ENCODE measurements around the gene NWD2. TPM values are rescaled to one million over a fixed set of nuclear protein-coding genes. Genes with fewer than 3 reads are reported as not detected.

The NWD2 gene
- total and polyA plus RNA-seq, 2 experiments from 2014 or later = 0.33 TPM; not detected in 1

DNA sequence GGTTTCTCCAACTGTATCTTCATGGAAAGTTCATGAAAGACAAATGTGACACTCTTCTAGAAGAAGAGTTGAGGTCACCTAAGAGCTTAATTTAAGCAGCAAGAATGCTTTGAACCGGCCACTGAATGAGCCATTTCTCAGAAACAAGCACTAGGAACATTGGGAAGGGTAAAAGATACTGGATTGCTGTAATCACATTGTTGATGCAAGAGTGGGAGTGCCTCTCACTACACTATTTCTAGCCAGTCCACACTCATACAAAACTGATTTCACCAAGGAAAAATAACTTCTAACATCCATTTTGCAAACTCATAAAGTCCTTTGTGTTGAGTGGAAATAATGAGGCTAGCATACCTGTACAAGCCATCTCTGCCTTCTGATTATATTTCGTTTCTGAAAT lies 221.3 kb downstream of the NWD2 start:
- TF ChIP-seq, protein P1, sequence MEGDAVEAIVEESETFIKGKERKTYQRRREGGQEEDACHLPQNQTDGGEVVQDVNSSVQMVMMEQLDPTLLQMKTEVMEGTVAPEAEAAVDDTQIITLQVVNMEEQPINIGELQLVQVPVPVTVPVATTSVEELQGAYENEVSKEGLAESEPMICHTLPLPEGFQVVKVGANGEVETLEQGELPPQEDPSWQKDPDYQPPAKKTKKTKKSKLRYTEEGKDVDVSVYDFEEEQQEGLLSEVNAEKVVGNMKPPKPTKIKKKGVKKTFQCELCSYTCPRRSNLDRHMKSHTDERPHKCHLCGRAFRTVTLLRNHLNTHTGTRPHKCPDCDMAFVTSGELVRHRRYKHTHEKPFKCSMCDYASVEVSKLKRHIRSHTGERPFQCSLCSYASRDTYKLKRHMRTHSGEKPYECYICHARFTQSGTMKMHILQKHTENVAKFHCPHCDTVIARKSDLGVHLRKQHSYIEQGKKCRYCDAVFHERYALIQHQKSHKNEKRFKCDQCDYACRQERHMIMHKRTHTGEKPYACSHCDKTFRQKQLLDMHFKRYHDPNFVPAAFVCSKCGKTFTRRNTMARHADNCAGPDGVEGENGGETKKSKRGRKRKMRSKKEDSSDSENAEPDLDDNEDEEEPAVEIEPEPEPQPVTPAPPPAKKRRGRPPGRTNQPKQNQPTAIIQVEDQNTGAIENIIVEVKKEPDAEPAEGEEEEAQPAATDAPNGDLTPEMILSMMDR (IDR thresholded peaks at IDR 0.05; ENCODE audit: poor library complexity) = no peak
- TF ChIP-seq EZH2phosphoT487 (IDR thresholded peaks at IDR 0.05; ENCODE audit: low read depth, severe bottlenecking, unreplicated experiment) (no peak), EZH2 (IDR thresholded peaks at IDR 0.05; ENCODE audit: borderline replicate concordance) (no peak)
- no peaks in the 10 kb centered on the region for H4K20me1 ChIP-seq (ENCODE audit: insufficient read depth, poor library complexity, severe bottlenecking)
- peaks cover 23% of the 10 kb centered on the region for H3K4me1 ChIP-seq (ENCODE audit: insufficient read depth)
- no peaks in the 10 kb centered on the region for H3K36me3 ChIP-seq (replicated peaks; ENCODE audit: insufficient read depth, low read depth)
- no peak for DNase-seq (ENCODE audit: low spot score)
- no peak overlapping the region for H3K4me2 ChIP-seq
- H3K9me3 ChIP-seq (ENCODE audit: low read depth) = no peaks in the 10 kb centered on the region
- no peak overlapping the region for H2AFZ ChIP-seq
- H3K27me3 ChIP-seq = no peaks in the 10 kb centered on the region
- WGBS (ENCODE audit: low lambda C conversion rate, missing lambda C conversion rate) = 68% methylated on average over 2 of the region's 2 CpGs
- H3K9me2 ChIP-seq (replicated peaks; ENCODE audit: insufficient read depth) = no peaks in the 10 kb centered on the region
- peak overlapping the region; percentile 64 for H3K27ac ChIP-seq
- H3K4me3 ChIP-seq = no peak overlapping the region
- H3K79me2 ChIP-seq = peaks cover 86% of the 10 kb centered on the region

DNA sequence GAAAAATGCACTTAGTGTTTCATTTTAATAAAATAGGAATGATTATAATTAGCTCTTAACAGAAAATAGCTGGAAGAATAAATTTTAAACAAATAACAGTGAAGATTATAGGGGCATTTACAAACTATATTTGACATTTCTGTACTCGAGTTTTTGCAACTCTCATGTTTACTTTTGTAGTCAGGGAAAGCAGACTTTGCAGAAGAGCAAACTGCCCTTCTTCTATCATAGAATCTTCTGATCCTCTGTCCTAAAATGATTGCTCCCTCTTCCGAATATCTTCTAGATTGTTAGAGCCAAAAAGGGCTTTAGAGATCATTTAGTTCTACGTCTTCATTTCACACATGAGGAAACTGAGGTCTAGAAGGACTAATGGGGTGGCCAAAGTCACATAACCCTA lies 222.7 kb downstream of the NWD2 start:
- WGBS (ENCODE audit: low lambda C conversion rate, missing lambda C conversion rate) = 58% methylated on average over 3 of the region's 3 CpGs
- TF ChIP-seq, protein P1 (IDR thresholded peaks at IDR 0.05; ENCODE audit: poor library complexity) = no peak
- TF ChIP-seq EZH2phosphoT487 (IDR thresholded peaks at IDR 0.05; ENCODE audit: low read depth, severe bottlenecking, unreplicated experiment) (no peak), EZH2 (IDR thresholded peaks at IDR 0.05; ENCODE audit: borderline replicate concordance) (no peak)
- no peaks in the 10 kb centered on the region for H3K27me3 ChIP-seq
- H3K36me3 ChIP-seq (replicated peaks; ENCODE audit: insufficient read depth, low read depth) = no peaks in the 10 kb centered on the region
- no peaks in the 10 kb centered on the region for H3K9me2 ChIP-seq (replicated peaks; ENCODE audit: insufficient read depth)
- H3K27ac ChIP-seq = no peak overlapping the region
- peaks cover 79% of the 10 kb centered on the region for H3K79me2 ChIP-seq
- no peak overlapping the region for H3K4me3 ChIP-seq
- peaks cover 26% of the 10 kb centered on the region for H3K4me1 ChIP-seq (ENCODE audit: insufficient read depth)
- H3K9me3 ChIP-seq (ENCODE audit: low read depth) = no peaks in the 10 kb centered on the region
- H4K20me1 ChIP-seq (ENCODE audit: insufficient read depth, poor library complexity, severe bottlenecking) = no peaks in the 10 kb centered on the region
- DNase-seq (ENCODE audit: low spot score) = no peak
- no peak overlapping the region for H3K4me2 ChIP-seq
- no peak overlapping the region for H2AFZ ChIP-seq

DNA sequence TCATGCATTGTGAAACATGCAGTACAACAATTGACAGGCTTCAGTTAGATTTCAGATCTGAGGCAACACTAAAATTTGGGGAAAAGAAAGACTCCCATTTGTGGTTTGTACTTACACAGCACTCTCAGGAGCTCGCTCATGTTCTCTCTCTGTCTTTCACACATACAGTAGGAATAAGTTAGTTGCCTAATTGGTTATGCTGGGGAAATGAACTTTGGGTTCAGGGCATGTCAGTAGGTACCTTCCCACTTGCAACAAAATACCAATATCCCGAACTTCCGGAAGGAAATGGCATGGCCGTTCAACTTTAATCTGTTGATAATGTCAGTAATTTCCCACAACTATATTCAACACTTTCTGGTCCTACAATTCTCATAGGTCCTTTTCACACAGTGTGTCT lies 223.3 kb downstream of the NWD2 start:
- DNase-seq (ENCODE audit: low spot score) = no peak
- Histone ChIP-seq H3K27me3 (no peaks in the 10 kb centered on the region), H3K4me1 (ENCODE audit: insufficient read depth) (peaks cover 26% of the 10 kb centered on the region), H4K20me1 (ENCODE audit: insufficient read depth, poor library complexity, severe bottlenecking) (no peaks in the 10 kb centered on the region), H3K4me2 (no peak overlapping the region), H2AFZ (no peak overlapping the region), H3K36me3 (replicated peaks; ENCODE audit: insufficient read depth, low read depth) (no peaks in the 10 kb centered on the region), H3K9me2 (replicated peaks; ENCODE audit: insufficient read depth) (no peaks in the 10 kb centered on the region), H3K27ac (no peak overlapping the region), H3K79me2 (peaks cover 76% of the 10 kb centered on the region), H3K4me3 (no peak overlapping the region), H3K9me3 (ENCODE audit: low read depth) (no peaks in the 10 kb centered on the region)
- 88% methylated on average over 4 of the region's 4 CpGs for WGBS (ENCODE audit: low lambda C conversion rate, missing lambda C conversion rate)
- TF ChIP-seq EZH2 (IDR thresholded peaks at IDR 0.05; ENCODE audit: borderline replicate concordance) (no peak), EZH2phosphoT487 (IDR thresholded peaks at IDR 0.05; ENCODE audit: low read depth, severe bottlenecking, unreplicated experiment) (no peak)
- TF ChIP-seq, protein P1 (IDR thresholded peaks at IDR 0.05; ENCODE audit: poor library complexity) = no peak

DNA sequence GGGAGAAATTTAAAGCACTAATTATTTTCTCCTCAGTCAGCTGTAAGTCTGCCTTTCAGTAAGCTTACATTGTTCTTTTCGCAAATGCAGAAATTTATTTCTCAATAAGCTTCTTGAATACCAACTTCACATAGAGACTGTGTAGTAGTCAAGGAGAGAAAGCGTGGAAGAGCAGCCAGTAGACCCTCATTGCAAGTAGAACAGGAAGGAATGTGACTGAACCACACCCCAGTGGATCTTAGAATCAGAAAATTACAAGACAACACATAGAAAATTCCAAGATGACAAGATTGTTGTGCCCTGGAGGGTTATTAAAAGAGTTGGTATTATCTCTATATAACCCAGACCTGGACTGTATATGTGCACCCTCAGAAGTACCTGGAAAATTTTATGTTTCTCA lies 224.7 kb downstream of the NWD2 start:
- Histone ChIP-seq H4K20me1 (ENCODE audit: insufficient read depth, poor library complexity, severe bottlenecking) (no peaks in the 10 kb centered on the region), H3K4me2 (no peak overlapping the region), H2AFZ (no peak overlapping the region), H3K9me3 (ENCODE audit: low read depth) (no peaks in the 10 kb centered on the region), H3K27me3 (no peaks in the 10 kb centered on the region), H3K27ac (no peak overlapping the region), H3K9me2 (replicated peaks; ENCODE audit: insufficient read depth) (no peaks in the 10 kb centered on the region), H3K79me2 (peaks cover 73% of the 10 kb centered on the region), H3K4me3 (no peak overlapping the region), H3K36me3 (replicated peaks; ENCODE audit: insufficient read depth, low read depth) (no peaks in the 10 kb centered on the region), H3K4me1 (ENCODE audit: insufficient read depth) (peaks cover 14% of the 10 kb centered on the region)
- DNase-seq (ENCODE audit: low spot score) = no peak
- no peak for TF ChIP-seq EZH2 (IDR thresholded peaks at IDR 0.05; ENCODE audit: borderline replicate concordance)
- TF ChIP-seq, protein P1 (IDR thresholded peaks at IDR 0.05; ENCODE audit: poor library complexity) = no peak
- TF ChIP-seq EZH2phosphoT487 (IDR thresholded peaks at IDR 0.05; ENCODE audit: low read depth, severe bottlenecking, unreplicated experiment) = no peak
- WGBS (ENCODE audit: low lambda C conversion rate, missing lambda C conversion rate) = 98% methylated on average over 2 of the region's 2 CpGs
